Prostate gland (tissue), 2 donors: ENCODE results near the gene AGTRAP. TPM values are rescaled to one million over a fixed set of nuclear protein-coding genes. Genes with fewer than 3 reads are reported as not detected.

Experiments
- DNase-seq: peaks from one replicate; pipeline ENCODE4 v3.0.0-alpha.2; 2019; ENCODE audit warnings: low spot score
- H3K27ac ChIP-seq, 2 donors: fragments of 200-600 bp; sonication (generic); 2 replicates each; pipeline ENCODE4 v1.5.1; 2017 to 2019
- H3K27me3 ChIP-seq: fragments of 200-600 bp; sonication (generic); replicated peaks from 2 replicates; pipeline ENCODE4 v1.5.1; 2019; ENCODE audit not compliant: insufficient read depth
- H3K36me3 ChIP-seq, 2 donors: fragments of 200-600 bp; sonication (generic); 1 replicate in 1 of 2; 2 replicates in 1 of 2; pipeline versions ENCODE4 v1.5.1 to v1.8.1; 2017 to 2019
- H3K4me1 ChIP-seq: fragments of 200-600 bp; sonication (generic); replicated peaks from 2 replicates; pipeline ENCODE4 v1.5.1; 2019
- H3K4me3 ChIP-seq, 2 donors: fragments of 200-600 bp; sonication (generic); 2 replicates each; pipeline ENCODE4 v1.5.1; 2017 to 2019
- H3K9me3 ChIP-seq: fragments of 200-600 bp; sonication (generic); 2 replicates; pipeline ENCODE4 v1.5.1; 2017
- POLR2A ChIP-seq: fragments of 450-650 bp; IDR thresholded peaks from one replicate; pipeline ENCODE4 v1.6.1; 2016; ENCODE audit warnings: antibody characterized with exemption, mild to moderate bottlenecking
- POLR2AphosphoS5 ChIP-seq: sonication (generic); formaldehyde crosslinking; IDR thresholded peaks from one replicate; pipeline ENCODE4 v1.6.1; 2017; ENCODE audit warnings: antibody characterized with exemption
- WGBS: methylation state at CpG from one replicate; pipeline ENCODE4 v1.1.5; 2018; 5-methylcytosine and 5-hydroxymethylcytosine counted together
- intact Hi-C: fragments of 100-400 bp; cut with DNase I; formaldehyde crosslinking; loops from one replicate; pipeline ENCODE4 v1.14.2; 2022
- total RNA-seq, 2 donors: library from RNA; depleted of rRNA; stranded (reverse); fragments of >200 nt; gene quantifications; one replicate each; pipeline ENCODE4 v1.1.0, GENCODE V29; 2016
- TF ChIP-seq, protein P1 (sequence below), 4 experiments: fragments of 200-600 bp in 2 of 4; fragments of 450-650 bp in 2 of 4; sonication (generic) in 2 of 4; IDR thresholded peaks; 1 replicate in 3 of 4; 2 replicates in 1 of 4; pipeline ENCODE4 v1.5.1; 2016 to 2019; ENCODE audit warnings: antibody characterized with exemption in 4 of 4, mild to moderate bottlenecking in 2 of 4, moderate library complexity in 2 of 4

The AGTRAP gene
- total RNA-seq, 2 donors from 2014 or later: 114 to 123 TPM

DNA sequence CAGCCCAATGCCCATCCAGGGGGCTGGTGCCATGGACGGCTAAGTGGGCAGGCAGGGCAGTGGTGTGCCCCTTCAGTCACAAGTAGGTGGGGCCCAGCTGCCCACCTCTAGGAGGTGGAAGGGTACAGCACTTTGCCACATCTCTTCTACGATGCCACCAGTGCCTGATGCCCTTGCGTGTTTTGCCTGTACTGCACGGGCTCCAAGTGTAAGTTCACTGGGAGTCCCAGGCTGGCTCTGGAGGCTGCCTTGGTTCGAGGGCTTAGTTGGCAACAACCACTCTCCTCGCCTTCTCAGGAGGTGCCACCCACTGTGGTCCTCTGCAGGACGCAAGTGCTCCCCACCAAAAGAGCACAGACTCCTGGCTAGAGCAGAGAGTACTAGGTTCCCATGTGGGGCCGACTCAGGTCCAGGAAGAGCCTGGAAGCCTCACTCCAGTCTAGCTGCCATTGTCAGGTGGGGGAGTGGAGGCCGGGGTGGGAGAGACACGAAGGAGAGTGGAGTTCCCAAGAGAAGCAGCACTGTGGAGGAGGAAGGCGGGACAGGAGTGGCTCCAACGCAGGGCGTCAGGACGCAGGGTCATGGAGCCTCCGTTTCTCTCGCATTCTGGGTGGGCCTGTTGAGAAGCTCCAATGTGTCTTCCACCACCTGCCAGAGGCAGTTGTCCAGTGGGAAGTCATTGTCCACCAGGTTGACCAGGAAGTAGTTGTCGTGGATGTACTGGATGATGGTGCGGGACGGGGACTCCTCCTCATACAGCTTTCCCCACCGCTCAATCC, 54.4 kb downstream of the AGTRAP start:
- Histone ChIP-seq H3K4me1 (peaks cover 8% of the 10 kb centered on the region), H3K4me3 (no peak overlapping the region), H3K27me3 (no peaks in the 10 kb centered on the region), H3K36me3 (peaks cover 0 to 16% of the 10 kb centered on the region in 2 donors), H3K9me3 (no peaks in the 10 kb centered on the region), H3K27ac (peak overlapping the region; percentile 84 to 86)
- 74% methylated on average over 20 of the region's 20 CpGs for WGBS
- intact Hi-C loops: no loop called here
- no peak for DNase-seq
- TF ChIP-seq POLR2AphosphoS5 (no peak), POLR2A (no peak)
- TF ChIP-seq, protein P1, sequence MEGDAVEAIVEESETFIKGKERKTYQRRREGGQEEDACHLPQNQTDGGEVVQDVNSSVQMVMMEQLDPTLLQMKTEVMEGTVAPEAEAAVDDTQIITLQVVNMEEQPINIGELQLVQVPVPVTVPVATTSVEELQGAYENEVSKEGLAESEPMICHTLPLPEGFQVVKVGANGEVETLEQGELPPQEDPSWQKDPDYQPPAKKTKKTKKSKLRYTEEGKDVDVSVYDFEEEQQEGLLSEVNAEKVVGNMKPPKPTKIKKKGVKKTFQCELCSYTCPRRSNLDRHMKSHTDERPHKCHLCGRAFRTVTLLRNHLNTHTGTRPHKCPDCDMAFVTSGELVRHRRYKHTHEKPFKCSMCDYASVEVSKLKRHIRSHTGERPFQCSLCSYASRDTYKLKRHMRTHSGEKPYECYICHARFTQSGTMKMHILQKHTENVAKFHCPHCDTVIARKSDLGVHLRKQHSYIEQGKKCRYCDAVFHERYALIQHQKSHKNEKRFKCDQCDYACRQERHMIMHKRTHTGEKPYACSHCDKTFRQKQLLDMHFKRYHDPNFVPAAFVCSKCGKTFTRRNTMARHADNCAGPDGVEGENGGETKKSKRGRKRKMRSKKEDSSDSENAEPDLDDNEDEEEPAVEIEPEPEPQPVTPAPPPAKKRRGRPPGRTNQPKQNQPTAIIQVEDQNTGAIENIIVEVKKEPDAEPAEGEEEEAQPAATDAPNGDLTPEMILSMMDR (IDR thresholded peaks at IDR 0.05): no peak

DNA sequence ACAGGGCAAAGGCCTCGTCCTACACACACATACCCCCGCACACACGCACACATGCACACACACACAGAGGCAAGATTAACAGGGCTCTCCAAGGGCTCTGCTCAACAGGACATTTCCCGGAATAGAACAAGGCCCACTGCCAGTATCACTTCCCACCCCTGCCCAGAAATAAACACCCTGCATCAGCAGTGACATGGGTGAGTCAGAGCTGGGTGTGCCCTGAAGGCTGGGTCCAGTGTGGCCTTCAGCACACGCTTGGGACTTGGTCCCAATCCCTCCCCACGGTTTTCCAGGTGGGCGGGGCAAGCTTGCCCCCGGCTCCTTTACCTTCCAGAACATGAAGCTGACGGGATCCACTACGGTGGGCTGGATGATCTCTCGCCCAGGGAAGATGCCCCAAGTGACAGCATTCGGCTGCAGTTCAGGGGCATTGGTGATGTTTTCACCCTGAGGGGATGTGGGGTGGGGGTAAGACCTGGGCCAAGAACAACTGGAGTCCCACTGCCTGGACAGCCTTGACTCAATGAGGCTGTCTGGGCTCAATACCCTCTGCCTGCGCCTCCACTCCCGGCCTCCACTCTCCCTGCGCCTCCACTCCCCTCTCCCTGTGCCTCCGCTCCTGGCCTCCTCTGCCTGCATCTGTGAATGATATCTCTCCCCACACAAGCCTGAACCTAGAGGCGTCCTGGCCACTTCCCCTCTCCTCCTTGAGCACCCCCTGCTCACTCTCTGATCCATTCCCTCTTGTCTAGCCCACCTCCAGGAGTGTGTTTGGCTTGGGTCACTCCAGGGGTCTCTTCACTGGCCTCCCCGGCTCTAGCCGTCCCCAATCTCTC, 55.2 kb downstream of the AGTRAP start:
- intact Hi-C loops: no loop called here
- Histone ChIP-seq H3K27me3 (no peaks in the 10 kb centered on the region), H3K36me3 (peaks cover 0 to 16% of the 10 kb centered on the region in 2 donors), H3K9me3 (no peaks in the 10 kb centered on the region), H3K4me3 (no peak overlapping the region), H3K27ac (peak overlapping the region; percentile 84 to 86), H3K4me1 (peaks cover 8% of the 10 kb centered on the region)
- TF ChIP-seq POLR2AphosphoS5: peak; percentile 97
- TF ChIP-seq POLR2A: peak; percentile 72
- TF ChIP-seq, protein P1 (IDR thresholded peaks at IDR 0.05): no peak
- peak; percentile 83 for DNase-seq
- WGBS: 60% methylated on average over 19 of the region's 19 CpGs

DNA sequence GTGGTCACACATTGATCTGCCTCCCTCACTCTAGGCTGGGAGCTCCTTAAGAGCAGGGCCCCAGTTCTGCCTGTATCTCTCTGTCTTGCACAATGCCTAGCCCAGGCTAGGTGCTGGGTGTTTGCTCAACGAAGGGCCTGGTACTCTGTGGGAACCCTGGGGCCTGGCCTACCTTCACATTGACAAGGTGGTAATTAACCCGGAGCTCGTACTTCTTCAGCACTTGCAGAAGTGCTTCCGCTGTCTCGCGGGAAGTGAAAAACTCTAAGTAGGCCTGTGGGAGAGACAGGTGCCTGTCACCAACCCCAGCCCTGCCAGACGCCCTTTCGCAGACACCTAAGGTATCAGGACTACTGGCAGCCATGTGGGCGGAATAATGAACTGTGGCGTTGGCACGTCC, 56.2 kb downstream of the AGTRAP start:
- Histone ChIP-seq H3K27me3 (no peaks in the 10 kb centered on the region), H3K4me3 (no peak overlapping the region), H3K36me3 (peaks cover 0 to 16% of the 10 kb centered on the region in 2 donors), H3K9me3 (no peaks in the 10 kb centered on the region), H3K4me1 (peaks cover 7% of the 10 kb centered on the region), H3K27ac (peak overlapping the region; percentile 84 to 86)
- WGBS: 83% methylated on average over 11 of the region's 11 CpGs
- DNase-seq: no peak
- intact Hi-C loops: no loop called here
- TF ChIP-seq POLR2AphosphoS5: no peak
- no peak for TF ChIP-seq POLR2A
- TF ChIP-seq, protein P1 (IDR thresholded peaks at IDR 0.05): no peak

DNA sequence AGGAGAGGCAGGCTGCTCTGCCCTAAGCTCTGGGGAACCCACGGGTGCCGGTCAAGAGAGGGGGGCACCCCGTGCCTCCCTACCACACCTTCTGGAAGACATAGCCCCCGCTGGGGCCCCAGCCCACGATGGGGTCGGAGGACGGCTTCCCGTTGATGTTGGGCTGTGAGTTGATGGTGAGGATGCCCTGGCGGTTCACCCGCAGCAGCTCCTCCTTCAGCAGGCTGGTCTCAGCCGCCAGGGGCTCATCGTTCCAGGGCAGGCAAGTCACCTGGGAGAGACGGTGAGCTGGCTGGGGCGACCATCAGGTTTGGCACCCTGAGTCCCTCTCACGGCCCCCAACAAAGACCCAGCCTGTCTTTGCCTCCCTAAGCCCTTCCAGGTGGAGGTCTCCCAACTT, 57.9 kb downstream of the AGTRAP start:
- Histone ChIP-seq H3K4me3 (no peak overlapping the region), H3K27ac (no peak overlapping the region), H3K36me3 (peaks cover 0 to 16% of the 10 kb centered on the region in 2 donors), H3K9me3 (no peaks in the 10 kb centered on the region), H3K27me3 (no peaks in the 10 kb centered on the region), H3K4me1 (no peaks in the 10 kb centered on the region)
- intact Hi-C loops: no loop called here
- no peak for DNase-seq
- WGBS: 88% methylated on average over 14 of the region's 15 CpGs
- TF ChIP-seq POLR2A (no peak), POLR2AphosphoS5 (no peak)
- TF ChIP-seq, protein P1 (IDR thresholded peaks at IDR 0.05): no peak
